Measurements from ENCODE around the gene DNAJB6. TPM values are rescaled to one million over a fixed set of nuclear protein-coding genes. Genes with fewer than 3 reads are reported as not detected.

DNAJB6 gene
- total RNA-seq, 1 donor from 2014 or later: 147 TPM

DNA sequence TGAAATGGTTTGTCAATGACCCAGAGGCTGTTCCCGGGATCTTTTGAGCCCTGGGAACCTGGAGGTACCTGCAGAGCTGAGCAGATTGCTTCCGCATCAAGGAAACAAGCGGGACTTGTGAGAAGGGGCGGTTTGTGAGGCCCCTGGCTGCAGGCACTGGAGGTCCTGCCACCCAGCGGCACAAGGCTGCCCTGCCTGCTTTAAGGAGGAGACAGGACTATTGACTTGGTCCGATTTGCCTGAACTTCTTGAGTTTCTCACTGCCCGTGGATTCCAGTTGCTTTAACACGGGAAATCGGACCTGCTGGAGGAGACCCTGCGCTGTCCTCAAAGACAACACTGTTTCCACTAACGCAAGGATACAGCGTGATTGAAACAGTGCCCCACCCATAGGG lies 130.1 kb downstream of the DNAJB6 start:
- DNase-seq: no peak

Other genes starting within 250 kb of the DNAJB6 start
- 90.0 TPM for gene UBE3C, start 198.1 kb upstream of the DNAJB6 start, total RNA-seq